Measurements from ENCODE around the gene PPP1R1C.

DNA sequence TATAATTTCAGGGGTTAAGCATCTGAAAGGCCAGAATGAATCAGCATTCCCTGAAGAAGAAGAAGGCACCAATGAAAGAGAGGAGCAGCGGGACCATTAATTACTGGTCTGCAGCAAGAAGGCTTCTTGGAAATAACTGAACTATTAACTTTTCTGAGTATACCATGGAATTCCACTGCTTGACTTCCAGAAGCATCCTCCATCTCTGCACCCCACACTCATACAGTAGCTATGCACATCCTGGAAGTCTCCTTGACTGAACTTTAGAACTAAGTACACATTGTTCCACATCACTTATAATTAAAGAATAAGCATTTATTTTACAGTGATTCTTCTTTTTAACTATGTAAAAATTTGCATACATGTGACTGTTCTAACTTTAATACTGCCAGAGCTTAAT is 131.5 kb downstream of the PPP1R1C start:
- TF ChIP-seq, protein P1, sequence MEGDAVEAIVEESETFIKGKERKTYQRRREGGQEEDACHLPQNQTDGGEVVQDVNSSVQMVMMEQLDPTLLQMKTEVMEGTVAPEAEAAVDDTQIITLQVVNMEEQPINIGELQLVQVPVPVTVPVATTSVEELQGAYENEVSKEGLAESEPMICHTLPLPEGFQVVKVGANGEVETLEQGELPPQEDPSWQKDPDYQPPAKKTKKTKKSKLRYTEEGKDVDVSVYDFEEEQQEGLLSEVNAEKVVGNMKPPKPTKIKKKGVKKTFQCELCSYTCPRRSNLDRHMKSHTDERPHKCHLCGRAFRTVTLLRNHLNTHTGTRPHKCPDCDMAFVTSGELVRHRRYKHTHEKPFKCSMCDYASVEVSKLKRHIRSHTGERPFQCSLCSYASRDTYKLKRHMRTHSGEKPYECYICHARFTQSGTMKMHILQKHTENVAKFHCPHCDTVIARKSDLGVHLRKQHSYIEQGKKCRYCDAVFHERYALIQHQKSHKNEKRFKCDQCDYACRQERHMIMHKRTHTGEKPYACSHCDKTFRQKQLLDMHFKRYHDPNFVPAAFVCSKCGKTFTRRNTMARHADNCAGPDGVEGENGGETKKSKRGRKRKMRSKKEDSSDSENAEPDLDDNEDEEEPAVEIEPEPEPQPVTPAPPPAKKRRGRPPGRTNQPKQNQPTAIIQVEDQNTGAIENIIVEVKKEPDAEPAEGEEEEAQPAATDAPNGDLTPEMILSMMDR (IDR thresholded peaks at IDR 0.05) = no peak
- no peak for TF ChIP-seq POLR2A (IDR thresholded peaks at IDR 0.05)

Measured in uterus (tissue), 2 donors.